ENCODE results near the gene GOLGA7B.

GRCh38 chr10:97914171-97914836 is 64.7 kb downstream of the GOLGA7B start:
- TF ChIP-seq ARNTL (CRISPR knock-in tag; IDR thresholded peaks at IDR 0.05; ENCODE audit: borderline replicate concordance, low read depth), result no peak
- no peak for TF ChIP-seq ZNF8 (CRISPR knock-in tag; IDR thresholded peaks at IDR 0.05)
- no peak for TF ChIP-seq PATZ1 (CRISPR knock-in tag; IDR thresholded peaks at IDR 0.05; ENCODE audit: borderline replicate concordance)
- TF ChIP-seq CREB5 (CRISPR knock-in tag; IDR thresholded peaks at IDR 0.05; ENCODE audit: low read depth), result no peak
- no peak for TF ChIP-seq CSDC2 (CRISPR knock-in tag; IDR thresholded peaks at IDR 0.05)
- TF ChIP-seq ZFP3 (CRISPR knock-in tag; IDR thresholded peaks at IDR 0.05), result no peak
- no peak for TF ChIP-seq SNAI2 (CRISPR knock-in tag; IDR thresholded peaks at IDR 0.05)

Data from SK-N-SH treated with all-trans-retinoic acid at 6 μM for 48 hours (cell line).